Uterus (tissue), 4 donors: ENCODE results near the gene FAIM2. TPM values are rescaled to one million over a fixed set of nuclear protein-coding genes. Genes with fewer than 3 reads are reported as not detected.
"Not testable (repeated sequence)": the region's sequence is repeated elsewhere in the genome, so short reads cannot be mapped to it uniquely, and the experiment has no call there.

Experiments used
- DNase-seq, 2 donors: peaks; one replicate each; pipeline ENCODE4 v3.0.0-alpha.2; 2019 to 2020
- H3K27ac ChIP-seq, 2 donors: fragments of 200-600 bp; sonication (generic); 1 replicate in 1 of 2; 2 replicates in 1 of 2; pipeline ENCODE4 v1.5.1; 2016 to 2018
- H3K27me3 ChIP-seq, 2 donors: fragments of 200-600 bp; sonication (generic); one replicate each; pipeline ENCODE4 v1.5.1; 2018 to 2019; ENCODE audit warnings: control low read depth in 1 of 2
- H3K36me3 ChIP-seq, 2 donors: fragments of 200-600 bp; sonication (generic); one replicate each; pipeline ENCODE4 v1.5.1; 2019; ENCODE audit warnings: control low read depth in 1 of 2
- H3K4me1 ChIP-seq, 2 donors: fragments of 200-600 bp; sonication (generic); one replicate each; pipeline ENCODE4 v1.5.1; 2018 to 2019; ENCODE audit warnings: control low read depth in 1 of 2
- H3K4me3 ChIP-seq, 2 donors: fragments of 200-600 bp; sonication (generic); 1 replicate in 1 of 2; 2 replicates in 1 of 2; pipeline ENCODE4 v1.5.1; 2018 to 2019; ENCODE audit warnings: mild to moderate bottlenecking in 1 of 2
- H3K9me3 ChIP-seq, 2 donors: fragments of 200-600 bp; sonication (generic); one replicate each; pipeline ENCODE4 v1.5.1; 2019; ENCODE audit warnings: control low read depth in 1 of 2
- CTCF ChIP-seq, 4 experiments: fragments of 200-600 bp in 2 of 4; fragments of 450-650 bp in 2 of 4; sonication (generic) in 2 of 4; IDR thresholded peaks; one replicate each; pipeline ENCODE4 v1.5.1; 2016 to 2019; ENCODE audit warnings: antibody characterized with exemption in 4 of 4, mild to moderate bottlenecking in 2 of 4, moderate library complexity in 1 of 4
- POLR2A ChIP-seq, 2 donors: fragments of 450-650 bp; IDR thresholded peaks; one replicate each; pipeline ENCODE4 v1.6.1; 2016; ENCODE audit warnings: antibody characterized with exemption in 2 of 2, mild to moderate bottlenecking in 1 of 2, moderate library complexity in 1 of 2
- intact Hi-C: fragments of 100-400 bp; cut with DNase I; formaldehyde crosslinking; loops from one replicate; pipeline ENCODE4 v1.15.1; 2023; ENCODE audit warnings: low total_unique reads
- total RNA-seq, 4 donors: library from RNA; depleted of rRNA in 3 of 4; stranded (reverse); fragments of >200 nt in 3 of 4; gene quantifications; one replicate each; pipeline versions ENCODE4 v1.1.0 to v1.2.4, GENCODE V29; 2014 to 2023
- donor health status: DM: yes; HTN: yes; CAD: no.

The FAIM2 gene
- total RNA-seq, 4 donors from 2014 or later: 1.0 to 11.9 (median 5.5) TPM

- H3K27ac ChIP-seq: no peak overlapping the region
- no peak overlapping the region for H3K4me3 ChIP-seq
- peak in 1 of 2 donors; percentile 12 for DNase-seq
- no peak for TF ChIP-seq POLR2A (IDR thresholded peaks at IDR 0.05)
- TF ChIP-seq CTCF (IDR thresholded peaks at IDR 0.05): no peak
- H3K36me3 ChIP-seq: no peaks in the 10 kb centered on the region
- H3K9me3 ChIP-seq: no peaks in the 10 kb centered on the region
- H3K27me3 ChIP-seq: no peaks in the 10 kb centered on the region
- intact Hi-C loops: no loop called here
- no peaks in the 10 kb centered on the region for H3K4me1 ChIP-seq
Observed at GRCh38 chr12:49881415-49882247, 22.1 kb downstream of the FAIM2 start.

GRCh38 chr12:49880756-49881414 is 22.8 kb downstream of the FAIM2 start:
- Histone ChIP-seq H3K27me3 (no peaks in the 10 kb centered on the region), H3K27ac (no peak overlapping the region), H3K4me1 (no peaks in the 10 kb centered on the region), H3K36me3 (no peaks in the 10 kb centered on the region), H3K9me3 (no peaks in the 10 kb centered on the region), H3K4me3 (no peak overlapping the region)
- no peak for TF ChIP-seq CTCF (IDR thresholded peaks at IDR 0.05)
- no peak for TF ChIP-seq POLR2A (IDR thresholded peaks at IDR 0.05)
- DNase-seq: peak in 1 of 2 donors; percentile 6
- intact Hi-C loops: no loop called here

GRCh38 chr12:49879065-49879464 is 24.6 kb downstream of the FAIM2 start:
- DNase-seq, H3K4me1 ChIP-seq, H3K9me3 ChIP-seq, intact Hi-C loops, H3K4me3 ChIP-seq, H3K27ac ChIP-seq, H3K27me3 ChIP-seq, H3K36me3 ChIP-seq: not testable (repeated sequence)

- no peaks in the 10 kb centered on the region for H3K4me1 ChIP-seq
- intact Hi-C loops: no loop called here
- H3K9me3 ChIP-seq: no peaks in the 10 kb centered on the region
Observed at GRCh38 chr12:49878021-49878420, 25.7 kb downstream of the FAIM2 start.

GRCh38 chr12:49877066-49877465 is 26.6 kb downstream of the FAIM2 start:
- no peaks in the 10 kb centered on the region for H3K36me3 ChIP-seq
- H3K9me3 ChIP-seq: no peaks in the 10 kb centered on the region
- no peaks in the 10 kb centered on the region for H3K27me3 ChIP-seq
- H3K4me3 ChIP-seq: no peak overlapping the region
- no peaks in the 10 kb centered on the region for H3K4me1 ChIP-seq
- DNase-seq: peak in 1 of 2 donors; percentile 7
- no peak for TF ChIP-seq CTCF (IDR thresholded peaks at IDR 0.05)
- intact Hi-C loops: no loop called here
- H3K27ac ChIP-seq: no peak overlapping the region

More at GRCh38 chr12:49878021-49878420, 25.7 kb downstream of the FAIM2 start:
- TF ChIP-seq POLR2A (IDR thresholded peaks at IDR 0.05) (no peak), CTCF (IDR thresholded peaks at IDR 0.05) (no peak)
- no peak overlapping the region for H3K27ac ChIP-seq
- H3K36me3 ChIP-seq: no peaks in the 10 kb centered on the region
- H3K27me3 ChIP-seq: no peaks in the 10 kb centered on the region
- H3K4me3 ChIP-seq: no peak overlapping the region
- DNase-seq: no peak
